ENCODE data around the gene TRMT1.

DNA sequence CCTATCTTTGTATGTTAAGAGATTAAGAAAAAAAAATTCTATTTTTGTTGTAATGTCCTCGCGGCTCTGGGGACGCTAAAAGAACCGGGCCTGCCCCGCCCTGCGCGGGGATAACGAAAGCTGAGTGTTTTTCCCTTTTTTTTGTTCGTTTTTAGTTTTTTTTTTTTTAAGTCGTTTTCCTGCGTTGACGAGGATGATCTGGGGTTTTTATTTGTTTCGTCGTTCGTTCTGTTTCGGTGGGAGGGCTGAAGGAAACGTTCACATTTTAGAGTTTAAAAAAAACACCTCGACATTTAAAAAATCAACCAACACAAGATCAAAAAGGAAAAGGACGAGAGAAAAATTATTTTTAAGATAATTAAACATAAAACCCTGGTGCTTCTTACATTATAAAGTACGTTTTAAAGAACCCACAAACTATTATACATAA is 19.5 kb downstream of the TRMT1 start:
- no peak for TF ChIP-seq POLR2A (IDR thresholded peaks at IDR 0.05; ENCODE audit: low read length)
- TF ChIP-seq GATA1 (IDR thresholded peaks at IDR 0.05; ENCODE audit: low read depth, low read length): no peak

Measured in erythroblast (primary cell).